Fibroblast of lung (primary cell): ENCODE measurements around the gene COPG1.

Source experiments
- EZH2 ChIP-seq: IDR thresholded peaks from 2 replicates; pipeline ENCODE4 v1.5.1; 2012; ENCODE audit warnings: low read length, control low read depth, mild to moderate bottlenecking; ENCODE audit errors: missing control alignments
- TF ChIP-seq, protein P1 (sequence below), 2 donors: IDR thresholded peaks in 1 of 2; conservative IDR thresholded peaks in 1 of 2; 1 replicate in 1 of 2; 2 replicates in 1 of 2; pipeline ENCODE4 v1.5.1; 2011 to 2012; ENCODE audit warnings: low read length in 2 of 2, control low read depth in 1 of 2, inconsistent platforms in 1 of 2, low read depth in 1 of 2, mild to moderate bottlenecking in 1 of 2

DNA sequence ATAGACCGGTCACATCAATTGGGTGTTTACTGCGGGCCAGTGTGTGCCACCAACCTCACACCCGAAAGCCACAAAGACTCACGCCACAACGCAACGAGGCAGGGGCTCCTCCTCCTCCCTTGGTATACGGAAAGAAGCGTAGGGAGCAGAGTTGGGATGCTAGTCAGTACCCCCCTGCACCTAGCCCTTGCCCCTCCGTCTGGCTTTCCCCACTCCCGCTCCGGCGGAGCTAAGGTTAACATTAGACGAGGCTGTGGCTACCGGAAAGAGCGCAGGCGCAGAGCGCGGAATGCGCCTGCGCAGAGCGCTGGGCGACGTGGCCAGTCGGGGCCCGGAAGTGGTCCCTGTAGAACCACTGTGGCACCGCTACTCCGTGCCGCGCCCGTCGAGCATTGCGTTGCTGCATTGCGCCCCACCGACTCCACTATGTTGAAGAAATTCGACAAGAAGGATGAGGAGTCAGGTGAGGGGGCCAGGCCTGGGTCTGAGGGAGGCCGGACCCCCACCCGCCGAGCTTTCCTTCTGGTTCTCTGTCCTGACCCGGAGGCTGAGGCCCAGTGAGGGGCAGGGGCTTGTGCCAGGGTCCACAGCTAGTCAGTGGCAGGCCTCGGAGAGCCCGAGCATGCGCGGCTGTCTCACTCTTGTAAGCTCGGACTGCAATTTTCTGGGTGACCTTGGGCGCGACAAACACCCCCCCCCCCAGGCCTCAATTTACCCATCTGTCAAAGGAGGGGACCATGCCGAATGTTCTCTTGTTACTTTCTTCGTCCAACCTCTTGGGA lies at the start of gene COPG1:
- TF ChIP-seq, protein P1, sequence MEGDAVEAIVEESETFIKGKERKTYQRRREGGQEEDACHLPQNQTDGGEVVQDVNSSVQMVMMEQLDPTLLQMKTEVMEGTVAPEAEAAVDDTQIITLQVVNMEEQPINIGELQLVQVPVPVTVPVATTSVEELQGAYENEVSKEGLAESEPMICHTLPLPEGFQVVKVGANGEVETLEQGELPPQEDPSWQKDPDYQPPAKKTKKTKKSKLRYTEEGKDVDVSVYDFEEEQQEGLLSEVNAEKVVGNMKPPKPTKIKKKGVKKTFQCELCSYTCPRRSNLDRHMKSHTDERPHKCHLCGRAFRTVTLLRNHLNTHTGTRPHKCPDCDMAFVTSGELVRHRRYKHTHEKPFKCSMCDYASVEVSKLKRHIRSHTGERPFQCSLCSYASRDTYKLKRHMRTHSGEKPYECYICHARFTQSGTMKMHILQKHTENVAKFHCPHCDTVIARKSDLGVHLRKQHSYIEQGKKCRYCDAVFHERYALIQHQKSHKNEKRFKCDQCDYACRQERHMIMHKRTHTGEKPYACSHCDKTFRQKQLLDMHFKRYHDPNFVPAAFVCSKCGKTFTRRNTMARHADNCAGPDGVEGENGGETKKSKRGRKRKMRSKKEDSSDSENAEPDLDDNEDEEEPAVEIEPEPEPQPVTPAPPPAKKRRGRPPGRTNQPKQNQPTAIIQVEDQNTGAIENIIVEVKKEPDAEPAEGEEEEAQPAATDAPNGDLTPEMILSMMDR (conservative IDR thresholded peaks at IDR 0.05 in 1 of 2, IDR thresholded peaks at IDR 0.05 in 1 of 2; ENCODE audit: low read depth in 1 of 2, low read length in 2 of 2): no peak
- no peak for TF ChIP-seq EZH2
